Epidermal melanocyte (primary cell): ENCODE results near the gene WDR91.

Experiments used
- DNase-seq: peaks from one replicate; pipeline ENCODE4 v3.0.0; 2011; ENCODE audit warnings: low spot score; ENCODE audit not compliant: insufficient read length

The WDR91 gene

GRCh38 chr7:135161669-135162068, 49.7 kb downstream of the WDR91 start:
- DNase-seq = no peak

DNA sequence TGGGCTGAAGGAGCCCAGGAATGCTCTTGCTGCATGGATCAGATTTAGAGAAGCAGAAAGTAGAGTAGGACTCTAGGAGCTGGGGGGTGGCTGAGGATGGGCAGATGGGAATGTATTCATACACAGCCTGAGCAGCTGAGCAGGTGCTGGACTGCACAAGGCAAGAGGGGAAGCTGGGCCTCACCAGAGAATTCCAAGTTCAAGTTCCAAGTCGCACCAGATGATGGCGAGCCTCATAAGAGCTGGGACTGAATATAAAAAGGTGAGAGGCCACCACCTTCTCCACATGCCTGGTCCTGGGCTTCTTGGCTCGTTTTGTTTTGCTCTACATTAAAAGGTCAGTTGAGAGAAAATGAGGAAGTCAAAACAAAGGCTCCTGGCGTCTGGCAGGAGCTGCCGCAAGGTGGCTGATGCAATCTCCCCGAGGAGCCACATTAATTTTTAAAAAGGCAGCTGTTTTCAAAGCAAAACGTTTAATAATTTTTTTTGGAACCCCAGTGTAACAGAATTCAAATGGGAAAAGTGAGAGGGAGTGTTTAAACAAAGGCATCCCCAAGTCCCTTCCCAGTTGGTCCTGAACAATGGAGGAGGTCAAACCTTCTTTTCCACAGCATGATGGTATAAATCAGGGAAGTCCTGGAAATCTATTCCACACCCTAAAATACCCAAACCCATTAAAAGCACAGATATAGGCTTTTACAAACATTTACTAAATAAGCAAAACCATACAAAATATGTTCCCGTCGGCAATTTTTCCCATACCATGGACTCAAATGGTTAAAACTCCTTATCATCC, 50.3 kb downstream of the WDR91 start:
- no peak for DNase-seq

GRCh38 chr7:135160098-135160857, 51.0 kb downstream of the WDR91 start:
- DNase-seq = no peak

- DNase-seq = no peak
Observed at GRCh38 chr7:135159359-135160085, 51.8 kb downstream of the WDR91 start.

GRCh38 chr7:135158874-135159273, 52.5 kb downstream of the WDR91 start:
- no peak for DNase-seq

DNA sequence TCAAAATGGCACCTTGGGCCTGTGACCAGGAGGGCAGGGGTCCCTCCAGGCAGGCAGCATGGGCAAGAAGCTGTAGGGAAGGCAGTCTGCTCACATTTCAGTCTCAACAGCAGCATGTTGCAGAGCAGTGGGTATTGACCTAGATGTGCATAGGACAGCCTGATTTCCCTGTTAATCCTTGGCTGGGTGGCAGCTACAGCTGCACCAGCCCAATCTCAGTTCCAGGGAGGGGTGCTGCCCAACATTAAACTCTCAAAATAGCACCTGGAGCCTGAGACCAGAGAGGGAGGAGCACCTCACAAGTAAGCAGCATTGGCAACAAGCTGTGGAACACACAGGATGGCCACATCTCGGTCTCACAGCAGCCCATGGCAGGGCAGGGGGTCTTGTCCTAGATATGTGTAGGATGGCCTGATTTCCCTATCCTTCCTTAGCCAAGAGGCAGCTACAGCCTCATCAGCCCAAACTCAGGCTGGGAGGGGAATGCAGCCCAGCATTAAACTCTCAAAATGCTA, 53.1 kb downstream of the WDR91 start:
- DNase-seq = no peak

DNA sequence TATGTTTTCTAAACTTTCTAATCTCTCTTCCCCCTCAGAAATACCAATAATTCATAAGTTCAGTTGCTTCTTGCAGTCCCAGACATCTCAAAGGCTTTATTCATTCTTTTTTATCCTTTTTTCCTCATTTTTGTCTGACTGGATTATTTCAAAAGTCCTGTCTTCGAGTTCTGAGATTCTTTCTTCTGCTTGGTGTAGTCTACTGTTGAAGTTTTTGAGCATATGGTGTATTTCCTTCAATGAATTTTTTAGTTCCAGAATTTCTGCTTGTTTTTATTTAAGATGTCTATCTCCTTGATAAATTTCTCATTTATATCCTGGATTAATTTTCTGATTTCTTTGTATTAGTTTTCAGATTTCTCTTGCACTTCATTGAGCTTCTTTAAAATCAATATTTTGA, 55.0 kb downstream of the WDR91 start:
- DNase-seq = no peak

GRCh38 chr7:135154734-135155133, 56.6 kb downstream of the WDR91 start:
- no peak for DNase-seq

DNA sequence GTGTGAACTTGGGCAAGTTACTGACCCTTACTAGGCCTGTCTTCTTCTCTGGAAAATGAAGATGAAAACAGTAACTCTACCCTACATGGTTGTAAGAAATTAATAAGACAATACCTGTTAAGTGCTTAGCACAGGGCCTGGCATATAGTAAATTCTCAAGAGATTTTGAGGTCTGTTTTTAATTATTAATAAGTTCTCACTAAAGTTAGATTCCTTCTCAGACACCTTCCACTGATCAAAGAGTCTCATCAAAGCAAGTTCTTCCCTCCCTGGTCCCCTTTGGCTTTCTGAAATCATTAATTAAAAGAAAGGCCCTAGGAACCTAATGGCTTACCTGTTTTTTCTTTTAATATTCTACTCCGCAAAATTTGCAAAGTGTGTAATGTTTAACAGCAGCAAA, 58.9 kb downstream of the WDR91 start:
- no peak for DNase-seq

DNA sequence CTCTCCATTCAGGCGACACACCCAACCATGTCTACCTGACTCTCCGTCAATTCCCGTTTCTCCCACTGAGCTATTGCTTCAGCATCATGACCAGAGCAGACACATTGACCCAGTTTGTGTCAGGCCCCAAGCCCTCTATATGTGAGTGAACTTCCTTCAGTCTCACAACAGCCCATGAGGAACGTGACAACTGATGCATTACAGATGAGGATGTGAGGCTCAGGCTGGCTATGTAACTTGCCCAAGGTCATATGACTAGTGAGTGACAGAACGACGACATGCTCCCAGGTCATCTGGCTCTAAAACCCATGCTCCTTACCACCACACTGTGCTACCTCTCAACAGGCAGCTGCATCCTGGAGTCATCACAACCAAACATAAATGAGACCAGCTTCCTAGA, 59.8 kb downstream of the WDR91 start:
- no peak for DNase-seq

DNA sequence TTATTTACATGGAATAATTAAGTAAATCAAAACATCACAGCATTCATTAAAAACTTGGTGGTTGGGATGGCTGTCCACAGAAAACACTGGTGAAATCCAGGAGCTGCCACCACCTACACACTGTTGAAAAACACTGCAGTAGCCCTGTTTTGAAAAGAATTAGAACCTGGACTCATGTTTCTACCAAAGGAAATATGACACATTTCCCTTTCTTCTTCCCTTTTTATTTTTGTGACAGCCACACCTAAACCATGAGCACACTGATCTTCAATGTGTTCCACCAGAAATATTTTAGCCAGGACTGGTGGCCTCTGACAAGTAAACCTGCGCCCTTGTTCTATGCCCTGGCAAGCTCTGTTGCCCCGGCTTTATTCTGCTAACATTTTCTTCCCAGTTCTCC, 60.2 kb downstream of the WDR91 start:
- no peak for DNase-seq

- no peak for DNase-seq
Observed at GRCh38 chr7:135150072-135150782, 61.1 kb downstream of the WDR91 start.

DNA sequence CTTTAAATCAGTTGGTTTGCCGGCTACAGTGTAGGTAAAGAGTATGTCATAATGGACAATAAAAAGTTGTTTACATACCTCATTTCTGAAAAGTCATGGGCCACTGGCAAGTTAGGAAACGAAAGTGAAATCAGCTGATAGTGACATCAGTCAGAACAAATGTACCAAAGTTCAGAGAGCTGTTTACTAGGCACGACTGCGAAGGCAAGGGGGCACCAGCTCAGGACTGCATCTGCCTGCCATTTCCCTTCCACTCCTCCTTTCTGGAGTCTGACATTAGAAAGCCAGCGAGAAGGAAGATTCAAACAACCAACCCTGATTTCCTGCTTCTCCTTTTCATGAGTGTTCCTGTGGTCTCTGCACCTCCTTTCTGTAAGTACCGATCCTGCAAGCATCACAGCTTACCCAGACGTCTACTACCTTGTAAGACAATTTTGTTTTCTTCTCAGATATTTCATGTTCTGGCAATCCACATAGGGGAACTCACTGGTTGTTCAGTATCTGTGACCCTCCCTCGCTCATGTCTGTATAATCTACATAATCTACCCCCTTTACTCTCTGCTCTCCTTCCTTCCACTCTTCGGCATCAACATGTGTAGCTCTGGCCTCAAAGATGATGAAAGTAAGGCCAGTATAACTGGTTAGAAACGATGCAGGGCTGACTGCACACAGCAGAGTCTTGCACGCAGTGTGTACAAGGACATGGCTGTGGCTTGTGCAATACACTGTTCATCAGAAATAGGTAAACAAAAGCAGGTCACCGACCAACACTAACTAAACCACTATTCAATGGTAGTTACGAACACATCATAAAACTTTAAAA, 63.2 kb downstream of the WDR91 start, which contains the start of gene TMEM140:
TSS of gene TMEM140 (plus strand) at position 174 of the 823 bp plus-strand sequence. CDS start 16,370 bp downstream, outside the sequence.
- no peak for DNase-seq

DNA sequence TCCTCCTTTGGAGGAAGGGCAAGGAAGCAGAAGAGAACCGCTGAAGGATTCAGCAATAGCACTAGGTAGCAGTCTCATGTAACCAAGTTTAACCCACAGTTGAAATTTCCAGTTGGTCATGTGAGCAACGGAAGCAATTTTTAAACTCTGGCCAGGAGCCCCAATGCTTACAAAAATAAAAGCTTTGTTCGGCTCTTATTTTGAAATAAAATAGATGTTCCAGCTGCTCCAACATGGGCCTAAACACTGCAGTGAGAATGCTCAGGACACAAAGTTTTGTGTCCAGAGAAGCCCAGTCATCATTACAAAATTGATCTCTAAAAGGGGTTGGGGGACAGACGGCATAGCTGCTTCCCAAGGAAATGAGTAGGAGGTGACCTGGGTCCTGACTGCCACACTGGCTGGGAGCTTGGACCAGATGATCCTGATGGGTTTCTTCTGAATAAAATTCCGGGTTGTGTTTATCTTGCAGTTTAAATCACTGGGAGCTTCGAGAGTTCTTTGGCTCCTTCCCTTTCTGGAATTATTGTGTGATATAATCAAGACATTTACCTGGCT, 63.9 kb downstream of the WDR91 start:
- no peak for DNase-seq

DNA sequence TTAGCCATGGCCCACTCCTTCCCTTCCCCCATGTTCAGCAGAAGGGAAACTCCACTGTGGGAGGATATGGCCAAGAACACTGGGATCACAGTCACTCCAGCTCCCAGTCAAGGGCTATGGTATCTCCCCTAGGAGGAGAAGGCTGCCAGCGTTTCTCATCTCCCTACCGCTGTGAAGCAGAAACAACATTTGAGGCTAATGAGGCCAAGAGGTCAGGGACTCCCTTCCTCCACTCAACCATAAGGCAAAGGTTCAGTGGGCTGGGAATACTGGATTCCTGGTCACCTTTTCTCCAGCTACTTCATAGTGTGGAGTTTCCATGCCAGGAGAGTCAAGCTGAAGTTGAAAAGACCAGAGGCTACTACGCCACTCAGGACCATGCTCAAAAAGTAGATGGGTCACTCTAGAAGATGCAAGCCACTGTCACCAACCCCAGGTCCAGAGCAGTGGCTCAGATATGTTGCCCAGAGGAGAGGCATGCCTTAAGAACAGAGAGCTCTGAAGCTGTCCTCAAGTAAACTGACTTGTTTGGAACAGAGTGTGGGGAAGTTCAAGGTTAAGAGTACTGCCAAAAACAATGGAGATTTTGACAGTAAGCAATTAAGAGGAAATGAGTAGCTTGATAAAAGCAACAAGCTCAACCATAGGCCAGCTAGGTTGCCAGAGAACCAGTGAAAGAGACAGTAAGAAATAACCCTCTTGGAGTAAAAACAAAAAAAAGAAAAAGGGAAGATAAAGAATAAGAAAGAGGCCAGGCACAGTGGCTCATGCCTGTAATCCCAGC, 67.2 kb downstream of the WDR91 start:
- DNase-seq = no peak
